Activated T-cell treated with anti-CD3 and anti-CD28 coated beads, Interleukin-2, amount 50 U/mL, for 1 hour (primary cell): ENCODE measurements around the gene STK35.

ENCODE experiments used
- DNase-seq: peaks from one replicate; pipeline ENCODE4 v3.0.0-alpha.2; 2020

Gene STK35

GRCh38 chr20:2108498-2108897, 6.9 kb downstream of the STK35 start:
- no peak for DNase-seq

- no peak for DNase-seq
Observed at GRCh38 chr20:2108987-2109386, 7.4 kb downstream of the STK35 start.

GRCh38 chr20:2109425-2110210, 8.0 kb downstream of the STK35 start:
- DNase-seq, result no peak

- no peak for DNase-seq
Observed at GRCh38 chr20:2112910-2113309, 11.3 kb downstream of the STK35 start.

- no peak for DNase-seq
Observed at GRCh38 chr20:2114127-2114959, 12.7 kb downstream of the STK35 start.

- no peak for DNase-seq
Observed at GRCh38 chr20:2114990-2115681, 13.5 kb downstream of the STK35 start.

GRCh38 chr20:2116170-2116940, 14.7 kb downstream of the STK35 start:
- no peak for DNase-seq

GRCh38 chr20:2118783-2119182, 17.2 kb downstream of the STK35 start:
- no peak for DNase-seq

GRCh38 chr20:2122936-2123335, 21.3 kb downstream of the STK35 start:
- DNase-seq, result no peak

- no peak for DNase-seq
Observed at GRCh38 chr20:2123720-2124119, 22.1 kb downstream of the STK35 start.

GRCh38 chr20:2124564-2125213, 23.1 kb downstream of the STK35 start:
- DNase-seq, result no peak

- DNase-seq, result no peak
Observed at GRCh38 chr20:2125474-2126112, 24.0 kb downstream of the STK35 start.

GRCh38 chr20:2127238-2127637, 25.6 kb downstream of the STK35 start:
- DNase-seq, result no peak

- DNase-seq, result no peak
Observed at GRCh38 chr20:2128542-2128941, 26.9 kb downstream of the STK35 start.

- DNase-seq, result no peak
Observed at GRCh38 chr20:2130062-2130591, 28.5 kb downstream of the STK35 start.

- DNase-seq, result no peak
Observed at GRCh38 chr20:2130683-2131082, 29.1 kb downstream of the STK35 start.

GRCh38 chr20:2131366-2131765, 29.7 kb downstream of the STK35 start:
- DNase-seq, result no peak

GRCh38 chr20:2132461-2132901, 30.9 kb downstream of the STK35 start:
- DNase-seq, result no peak

- no peak for DNase-seq
Observed at GRCh38 chr20:2133318-2134183, 31.9 kb downstream of the STK35 start.

- no peak for DNase-seq
Observed at GRCh38 chr20:2135013-2135412, 33.4 kb downstream of the STK35 start.
